ENCODE measurements around the gene VSIG4.

Gene VSIG4

DNA sequence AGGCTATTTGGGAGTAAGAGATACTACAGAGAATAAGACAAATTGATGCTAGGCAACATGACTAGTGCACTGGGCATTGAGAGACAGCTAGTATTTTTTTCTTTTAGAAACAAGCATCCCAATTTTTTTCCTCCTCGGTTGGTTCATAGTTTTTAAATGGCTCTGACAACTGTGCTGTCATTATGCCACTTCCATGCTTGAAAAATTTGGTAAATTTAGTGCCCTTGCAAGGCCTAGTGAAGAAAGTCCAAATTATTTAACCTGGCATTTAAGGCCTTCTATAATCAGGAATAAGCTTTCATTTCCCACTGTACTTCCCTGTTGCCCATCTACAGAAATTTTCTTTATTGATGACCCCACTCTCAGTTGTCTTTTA lies 15.8 kb downstream of the VSIG4 start:
- DNase-seq (ENCODE audit: low spot score), result no peak

DNA sequence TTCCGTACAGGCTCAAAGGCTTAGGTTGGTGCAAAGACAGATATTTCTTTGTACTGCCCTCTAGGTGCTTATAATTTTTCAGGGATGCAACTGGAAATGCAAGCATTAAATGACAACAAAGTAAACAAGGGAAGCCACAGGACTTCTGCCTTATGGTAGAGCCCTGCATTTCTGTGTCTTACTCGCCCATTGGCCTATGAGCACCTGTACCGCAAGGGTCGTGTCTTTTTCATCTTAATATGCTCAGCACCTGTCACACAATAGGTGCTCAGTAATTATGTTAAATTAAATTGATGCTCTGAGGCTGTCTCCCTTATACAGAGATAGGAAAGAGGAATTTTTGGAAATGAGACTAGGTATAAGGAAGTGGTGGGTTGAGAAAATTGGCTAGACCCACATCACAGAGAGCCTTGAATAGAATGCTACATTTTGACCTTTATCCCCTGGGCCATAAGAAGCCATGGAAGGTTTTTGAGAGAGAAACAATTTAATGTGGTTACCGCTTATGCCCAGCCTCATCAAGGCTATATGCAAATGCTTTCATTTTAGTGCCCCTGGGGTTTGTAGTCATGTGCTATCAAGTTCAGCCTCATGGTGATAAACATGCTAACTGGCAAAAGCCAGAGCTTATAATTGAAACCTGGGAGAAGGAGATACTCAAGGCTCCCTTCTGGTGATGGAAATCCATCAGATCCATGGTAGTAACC lies 16.3 kb downstream of the VSIG4 start:
- no peak for DNase-seq (ENCODE audit: low spot score)

DNA sequence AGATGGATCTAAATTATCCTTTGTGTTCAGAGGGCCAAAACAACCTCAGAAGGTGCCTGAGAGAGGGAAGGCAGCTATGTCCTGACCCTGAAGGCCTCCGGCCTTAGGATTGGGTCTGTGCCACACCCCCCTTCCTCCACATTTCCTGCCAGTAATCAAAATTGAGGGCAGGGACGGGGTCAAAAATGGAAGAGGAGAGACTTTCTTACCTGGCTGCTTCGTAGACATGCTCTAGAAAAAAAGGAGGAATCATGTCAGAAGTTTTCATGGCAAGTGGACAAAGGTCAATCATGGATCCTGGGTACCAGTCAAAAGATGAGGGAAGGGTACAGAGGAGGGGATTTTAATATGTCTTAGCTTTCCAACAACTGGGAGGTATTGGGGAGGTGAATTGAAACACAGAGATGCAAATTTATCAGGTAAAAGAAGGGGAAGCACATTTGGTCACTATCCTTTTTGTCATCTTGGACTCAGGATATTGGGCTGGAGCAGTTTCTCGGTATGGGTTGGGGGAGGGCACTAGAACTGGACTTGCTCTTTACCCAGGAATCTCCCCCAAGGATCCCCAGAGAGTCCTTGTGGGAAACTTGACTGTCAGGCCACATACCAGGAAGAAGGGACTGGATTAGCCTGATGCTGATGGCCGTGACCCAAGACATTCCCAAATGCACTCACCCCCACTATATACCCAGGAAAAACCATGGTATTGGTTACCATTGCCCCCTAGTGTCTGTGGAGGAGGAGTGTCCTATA lies 17.1 kb downstream of the VSIG4 start:
- DNase-seq (ENCODE audit: low spot score), result no peak

DNA sequence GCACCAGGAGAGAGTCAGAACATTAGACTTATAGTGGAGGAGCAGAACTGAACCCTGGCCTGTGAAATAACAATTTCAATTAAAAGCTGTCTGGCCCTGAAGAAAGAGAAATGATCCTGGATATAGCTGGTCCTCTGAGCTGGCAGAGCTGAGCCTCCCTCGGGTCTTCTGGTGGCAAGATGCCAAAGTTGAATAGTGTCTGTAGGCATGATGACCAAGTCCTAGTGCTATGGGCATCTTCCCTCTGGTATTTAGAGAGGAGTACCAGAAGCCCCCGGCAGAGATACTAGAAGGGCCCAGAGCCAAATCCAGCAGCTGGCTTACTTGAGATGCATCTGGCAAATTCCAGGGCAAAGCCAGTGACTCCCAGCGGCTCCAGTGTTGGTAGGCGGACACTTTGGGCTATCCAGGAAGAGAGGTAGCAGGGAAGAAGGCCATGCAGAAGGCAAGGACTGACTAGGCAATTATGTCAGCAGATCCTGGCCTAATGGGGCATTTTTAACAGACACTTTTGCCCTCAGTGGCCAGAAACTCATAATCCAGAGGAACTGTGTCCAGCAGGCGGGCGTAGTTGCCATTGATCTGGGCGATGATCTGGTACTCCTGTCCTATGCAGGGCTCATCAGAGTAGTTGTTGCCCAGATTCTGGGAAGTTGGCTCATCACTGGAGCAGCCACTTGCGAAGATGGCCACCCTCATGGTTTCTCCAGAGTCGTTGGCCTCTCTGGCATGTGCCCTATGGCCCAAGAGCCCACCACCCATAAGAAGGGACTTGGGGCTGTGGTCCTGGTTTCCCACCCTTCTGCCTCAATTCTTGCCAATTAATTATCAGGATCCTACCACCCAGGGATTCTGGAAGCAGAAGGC lies 17.9 kb downstream of the VSIG4 start:
- no peak for DNase-seq (ENCODE audit: low spot score)

DNA sequence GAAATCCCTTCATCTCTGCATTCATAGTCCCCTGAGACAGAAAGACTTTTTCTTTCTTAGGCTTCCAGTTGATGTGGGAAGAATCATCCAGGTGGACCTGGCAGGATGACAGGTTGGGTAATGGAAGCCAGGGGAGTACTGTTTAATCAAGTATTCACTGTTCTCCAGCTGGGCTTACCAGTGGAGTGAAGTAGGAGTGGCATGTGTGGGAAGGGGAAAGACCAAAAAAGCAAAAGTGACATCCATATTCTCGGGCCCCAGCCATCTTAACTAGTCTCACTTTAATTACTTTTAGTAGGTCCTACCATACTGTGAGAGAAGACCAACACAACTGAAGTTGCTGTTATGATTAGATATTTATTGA lies 18.5 kb downstream of the VSIG4 start:
- no peak for DNase-seq (ENCODE audit: low spot score)

DNA sequence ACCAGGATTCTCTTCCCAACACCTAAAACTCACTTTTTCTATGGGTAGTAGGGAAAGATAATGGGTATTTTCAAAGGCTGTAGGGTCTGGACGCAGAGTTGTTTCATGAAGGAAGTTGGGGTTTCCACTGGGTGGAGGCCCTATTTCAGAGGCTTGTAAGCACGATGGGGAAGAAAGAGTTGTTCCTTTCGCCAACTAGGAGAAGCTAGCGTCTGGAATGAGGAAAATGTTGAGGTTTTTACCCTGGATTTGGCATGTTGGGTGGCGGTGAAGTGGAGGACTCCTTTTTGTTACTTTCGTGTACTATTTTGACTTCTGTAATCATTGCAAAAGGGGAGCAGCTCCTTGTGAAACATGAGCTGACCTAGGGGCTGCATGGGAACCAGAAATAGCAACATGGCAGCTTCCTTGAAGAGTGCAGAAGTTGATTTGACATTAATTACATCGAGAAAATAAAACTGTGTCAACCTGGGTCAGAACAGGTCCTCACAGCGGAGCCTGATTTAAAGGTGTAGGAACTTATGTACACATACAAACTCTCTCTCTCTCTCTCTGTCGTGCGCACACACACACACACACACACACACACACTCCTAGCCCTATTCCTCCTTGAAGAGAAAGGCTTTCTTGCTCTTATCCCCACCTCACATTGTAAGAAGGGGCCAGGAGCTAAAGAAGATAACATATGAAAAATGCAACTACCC lies 19.1 kb downstream of the VSIG4 start:
- no peak for DNase-seq (ENCODE audit: low spot score)

DNA sequence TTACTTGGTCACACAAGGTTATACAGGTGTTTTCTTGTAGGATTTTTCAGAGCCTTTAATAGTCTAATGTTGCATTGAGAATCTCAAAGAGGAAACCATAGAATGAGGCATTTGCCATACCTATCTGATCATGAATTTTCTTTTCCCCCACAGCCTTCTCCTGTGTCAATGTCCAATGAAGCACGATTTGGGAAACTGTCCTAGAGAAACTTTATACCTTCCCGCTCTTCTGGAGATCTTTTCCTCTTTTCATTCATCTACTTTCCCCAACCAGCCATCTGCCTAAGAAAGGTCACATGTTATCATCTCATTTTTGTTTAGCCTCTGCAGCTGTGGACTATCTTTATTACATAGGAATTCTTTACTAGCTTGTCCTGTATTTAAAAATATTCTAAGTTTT lies 19.9 kb downstream of the VSIG4 start:
- DNase-seq (ENCODE audit: low spot score), result no peak

DNA sequence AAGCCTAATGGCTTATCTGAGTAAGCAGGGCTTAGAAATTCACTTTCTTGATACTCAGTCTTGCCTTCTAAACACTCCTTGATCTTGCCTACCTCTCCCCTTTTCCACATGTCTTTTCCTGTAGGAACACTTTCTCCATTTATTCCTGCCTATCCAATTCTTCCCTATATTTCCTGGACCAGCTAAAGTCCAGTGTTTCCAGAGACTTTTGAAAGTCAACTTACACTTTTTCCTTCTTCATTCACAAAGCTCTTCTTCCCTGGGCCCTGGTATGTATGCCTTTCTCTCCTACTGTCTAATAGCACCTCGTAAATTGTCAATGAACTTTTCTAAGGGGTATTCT lies 20.6 kb downstream of the VSIG4 start:
- DNase-seq (ENCODE audit: low spot score), result no peak

DNA sequence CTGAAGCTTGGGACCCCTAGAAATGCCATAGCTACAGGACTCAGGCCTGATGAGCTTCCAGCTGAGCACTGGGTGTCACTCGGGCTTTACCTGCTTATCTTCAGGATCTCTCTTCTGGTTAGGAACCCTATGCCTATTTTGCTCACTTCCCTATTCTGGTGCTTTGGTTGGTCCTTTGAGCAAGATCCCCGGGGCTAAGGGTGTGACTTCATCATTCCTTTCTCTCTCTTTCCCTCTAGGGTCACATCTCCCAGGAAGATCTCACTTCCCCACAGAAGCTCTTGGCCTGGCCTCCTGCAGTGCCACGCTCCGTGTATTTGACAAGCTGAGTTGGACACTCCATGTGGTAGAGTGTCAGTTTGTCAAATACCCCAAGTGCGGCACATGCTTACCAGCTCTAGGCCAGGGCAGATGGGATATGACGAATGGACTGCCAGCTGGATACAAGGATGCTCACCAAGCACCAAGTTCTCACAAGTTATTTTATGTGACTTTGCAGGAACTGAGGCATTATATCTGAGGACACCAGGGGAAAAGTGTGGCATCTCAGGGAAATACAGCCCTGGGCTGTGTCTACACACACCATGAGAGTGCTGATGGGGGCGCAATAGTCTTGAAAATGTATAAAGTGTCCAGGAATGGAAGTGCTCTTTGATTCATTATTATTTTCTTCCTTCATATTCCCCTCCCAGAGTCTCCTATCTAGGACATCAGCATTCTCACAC lies 21.1 kb downstream of the VSIG4 start:
- no peak for DNase-seq (ENCODE audit: low spot score)

DNA sequence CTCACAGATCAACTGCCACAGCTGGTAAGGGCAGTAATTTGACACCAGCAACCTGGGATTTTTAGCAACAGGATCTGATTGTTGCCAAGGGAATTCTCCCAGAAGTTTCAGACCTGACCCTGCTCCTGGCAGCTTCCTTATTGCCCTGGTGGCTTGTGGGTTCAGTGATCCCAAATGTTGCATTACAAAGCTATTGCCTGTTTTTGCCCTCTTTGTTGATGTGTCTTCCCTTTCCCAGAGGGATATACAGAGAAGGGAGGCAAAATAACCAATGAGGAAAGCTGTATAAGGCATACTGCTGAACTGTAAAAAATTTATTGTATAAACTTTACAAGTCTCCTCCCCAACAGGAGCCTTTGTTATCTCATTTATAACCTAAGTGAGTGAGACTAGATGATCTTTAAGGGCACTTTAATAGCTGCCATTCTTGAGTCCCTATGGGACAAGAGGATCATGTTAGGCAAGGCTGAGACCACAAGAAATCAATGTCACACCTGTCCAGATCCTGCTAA lies 22.2 kb downstream of the VSIG4 start:
- no peak for DNase-seq (ENCODE audit: low spot score)

DNA sequence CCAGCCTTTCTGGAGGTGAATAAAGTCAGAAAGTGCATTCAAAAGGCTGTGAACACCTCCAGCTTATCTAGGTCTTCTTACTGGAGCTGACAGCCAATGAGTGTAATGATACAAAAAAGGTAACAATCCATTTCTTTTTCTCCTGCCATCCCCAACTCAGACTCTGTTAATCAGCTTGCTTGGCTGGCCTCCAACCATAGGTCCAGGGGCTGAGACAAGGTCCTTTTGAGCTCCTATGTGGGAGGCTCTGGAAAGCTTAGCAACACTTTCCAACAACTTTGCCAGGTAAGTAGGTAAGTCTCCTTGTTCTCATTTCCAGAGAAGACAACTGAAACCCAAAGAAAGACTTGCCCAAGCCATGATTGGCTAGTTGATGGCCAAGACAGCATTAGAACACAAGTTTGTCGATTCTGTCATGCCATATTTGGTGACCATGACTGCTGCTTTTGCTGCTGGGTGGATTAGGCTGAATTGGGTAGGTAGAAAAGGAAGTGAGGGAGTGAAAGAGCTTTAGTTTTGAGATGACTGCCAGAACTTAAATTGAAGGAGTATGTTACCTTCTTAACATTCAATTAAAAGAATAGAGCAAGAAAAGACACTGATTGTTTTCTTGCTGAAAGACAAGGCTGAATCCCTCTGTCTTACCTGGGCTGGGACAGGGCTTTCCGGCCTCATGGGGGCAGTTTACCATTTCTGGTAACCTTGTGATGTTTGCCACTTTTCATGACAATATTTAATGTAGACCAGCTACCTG lies 22.8 kb downstream of the VSIG4 start:
- DNase-seq (ENCODE audit: low spot score), result no peak

DNA sequence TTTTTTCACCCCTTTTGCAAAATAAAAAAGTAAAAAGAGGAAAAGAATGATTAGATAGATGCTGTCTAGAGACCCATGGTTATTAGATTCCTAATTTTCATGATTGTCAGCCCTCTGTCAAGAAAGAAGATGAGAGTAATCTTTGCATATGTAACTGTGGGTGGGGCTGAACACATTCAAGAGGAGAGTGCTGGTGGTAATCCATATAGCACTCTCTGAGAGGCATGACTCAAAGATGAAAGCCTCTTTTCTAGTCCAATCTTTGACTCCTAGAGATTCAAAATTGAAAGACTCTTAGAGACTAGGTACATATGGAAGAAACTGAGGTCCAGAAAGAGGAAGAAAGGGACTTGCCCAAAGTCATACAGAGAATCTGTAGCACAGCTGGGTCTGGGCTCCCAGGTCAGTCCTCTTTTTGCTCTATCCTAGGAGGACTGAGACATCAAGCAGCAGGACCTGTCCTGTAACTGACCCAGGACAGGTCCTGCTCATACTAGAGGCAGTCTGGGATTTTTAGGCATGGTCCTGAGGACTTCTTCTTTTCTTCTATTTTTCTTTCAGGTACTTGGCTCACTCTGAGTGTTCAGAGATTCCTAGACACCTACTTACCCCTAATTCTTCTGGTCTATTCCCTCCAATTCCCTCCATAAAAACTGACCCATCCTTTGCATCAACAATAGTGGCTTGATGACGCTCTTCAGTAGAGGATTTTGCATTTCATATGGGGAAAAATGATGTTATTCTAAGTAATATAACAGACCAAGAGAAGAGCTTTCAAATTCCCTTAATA lies 23.8 kb downstream of the VSIG4 start:
- DNase-seq (ENCODE audit: low spot score), result no peak

DNA sequence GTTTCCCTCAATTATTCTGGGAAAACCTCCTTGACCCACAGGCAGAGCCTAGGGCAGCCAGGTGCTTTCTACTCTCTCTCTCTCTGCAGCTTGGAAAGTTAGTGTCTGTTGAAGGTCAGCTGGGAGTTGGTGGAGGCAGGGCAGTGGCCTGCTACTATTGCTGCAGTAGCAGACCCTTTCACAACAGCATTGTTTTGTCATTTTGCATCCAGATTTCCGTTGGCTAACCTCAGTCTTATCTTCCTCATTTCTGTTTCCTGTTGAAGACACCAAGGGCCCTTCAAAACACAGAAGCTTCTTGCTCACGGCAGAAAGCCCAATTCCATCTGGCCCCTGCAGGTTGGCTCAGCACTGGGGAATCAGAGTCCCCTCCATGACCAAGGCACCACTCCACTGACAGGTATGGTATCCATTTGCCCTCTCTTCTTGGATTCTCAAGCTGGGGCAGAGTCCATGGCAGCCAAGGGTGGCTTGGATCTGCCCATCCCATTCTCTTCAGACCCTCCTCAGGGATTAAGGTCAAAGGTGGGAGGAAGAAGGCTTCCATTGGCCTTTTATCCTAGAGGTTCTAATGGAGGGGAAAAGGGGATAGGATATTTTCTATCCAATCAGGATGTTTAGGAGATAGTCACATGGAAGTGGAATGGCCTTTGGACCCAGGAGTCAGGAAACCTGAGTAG lies 24.6 kb downstream of the VSIG4 start:
- no peak for DNase-seq (ENCODE audit: low spot score)

DNA sequence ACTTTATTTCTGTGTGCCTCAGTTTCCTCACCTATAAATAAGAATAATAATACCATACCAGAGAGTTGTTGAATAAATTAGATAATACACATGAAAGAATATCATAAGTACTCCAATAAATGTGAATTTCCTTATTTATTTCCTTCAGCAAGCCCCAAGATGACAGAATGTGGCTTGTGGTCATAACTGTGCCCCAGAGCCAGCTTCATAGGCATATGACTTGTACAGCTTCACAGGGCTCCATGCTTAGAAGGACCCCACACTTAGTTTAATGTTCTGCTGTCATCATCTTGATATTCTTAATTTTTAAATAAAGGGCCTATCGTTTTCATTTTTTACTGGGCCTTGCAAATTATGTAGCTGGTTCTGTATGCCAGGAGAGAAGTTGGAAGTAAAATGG lies 25.3 kb downstream of the VSIG4 start:
- no peak for DNase-seq (ENCODE audit: low spot score)

DNA sequence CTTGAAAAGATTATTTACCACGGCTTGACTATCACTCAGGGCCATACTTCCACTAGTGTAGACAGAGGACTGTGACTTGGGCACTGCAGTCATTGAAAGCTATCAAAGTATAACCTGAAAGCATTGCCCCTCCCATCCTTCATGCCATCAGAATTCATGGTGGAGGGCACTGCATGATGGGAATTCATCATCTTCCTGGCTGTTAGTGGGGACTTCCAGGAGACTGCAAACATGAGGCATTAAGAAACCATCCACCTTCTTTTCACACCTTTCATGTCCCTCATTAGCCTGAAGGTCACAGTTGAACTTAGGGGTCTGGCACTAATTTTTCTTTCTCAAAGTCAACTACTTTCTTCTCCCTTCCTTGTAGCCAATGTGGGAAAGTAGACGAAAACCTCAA lies 25.8 kb downstream of the VSIG4 start:
- no peak for DNase-seq (ENCODE audit: low spot score)

DNA sequence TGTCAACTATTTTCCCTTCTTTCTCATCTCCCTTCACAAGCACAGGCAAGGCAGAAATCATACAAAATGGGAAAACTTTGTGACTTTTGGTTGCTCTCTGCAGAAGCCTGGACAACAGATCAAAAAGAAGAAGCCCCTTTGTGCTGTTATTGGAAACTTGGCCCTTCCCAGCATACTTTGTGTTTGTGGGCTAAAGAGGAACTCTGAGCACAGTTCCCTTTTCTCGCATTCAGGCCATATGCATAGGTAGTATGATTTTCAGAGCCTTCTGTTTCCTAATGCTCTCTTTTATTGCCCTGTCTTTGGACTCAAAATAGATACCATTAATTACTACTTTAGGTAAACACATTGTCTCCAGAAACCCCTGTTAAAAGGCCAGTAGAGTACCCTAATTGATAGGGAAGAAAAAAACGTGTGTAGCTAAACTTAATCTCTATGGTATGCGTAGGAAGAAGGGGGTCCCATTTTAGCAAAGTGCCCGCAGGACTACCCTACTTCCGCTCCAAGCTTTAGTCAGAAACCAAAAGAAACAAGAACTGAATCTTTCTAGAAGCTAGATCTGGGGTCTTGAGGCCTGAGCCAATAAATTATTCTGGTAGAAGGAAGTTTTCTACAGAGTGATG lies 26.6 kb downstream of the VSIG4 start:
- no peak for DNase-seq (ENCODE audit: low spot score)

DNA sequence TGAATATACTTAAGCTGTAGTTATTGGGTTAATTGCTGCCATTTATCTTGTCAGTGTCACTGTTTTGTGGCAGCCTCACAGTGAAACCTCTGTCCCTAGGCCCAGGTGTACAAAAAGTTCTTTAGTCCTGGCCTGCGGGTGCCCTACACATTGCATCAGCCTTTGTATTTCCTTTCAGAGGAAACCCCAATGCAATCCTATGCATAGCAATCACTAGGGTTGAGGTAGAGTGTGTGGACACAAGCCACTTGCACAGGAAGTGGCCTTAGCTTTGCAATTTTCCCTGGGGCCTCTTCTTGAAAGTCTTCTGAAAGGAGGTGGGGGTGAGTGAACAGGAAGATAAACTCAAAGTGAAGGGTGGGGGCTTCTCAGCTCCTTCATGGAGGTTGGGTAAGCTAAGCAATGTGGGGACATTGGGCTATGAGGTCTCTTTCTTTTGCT lies 27.8 kb downstream of the VSIG4 start:
- DNase-seq (ENCODE audit: low spot score), result no peak

DNA sequence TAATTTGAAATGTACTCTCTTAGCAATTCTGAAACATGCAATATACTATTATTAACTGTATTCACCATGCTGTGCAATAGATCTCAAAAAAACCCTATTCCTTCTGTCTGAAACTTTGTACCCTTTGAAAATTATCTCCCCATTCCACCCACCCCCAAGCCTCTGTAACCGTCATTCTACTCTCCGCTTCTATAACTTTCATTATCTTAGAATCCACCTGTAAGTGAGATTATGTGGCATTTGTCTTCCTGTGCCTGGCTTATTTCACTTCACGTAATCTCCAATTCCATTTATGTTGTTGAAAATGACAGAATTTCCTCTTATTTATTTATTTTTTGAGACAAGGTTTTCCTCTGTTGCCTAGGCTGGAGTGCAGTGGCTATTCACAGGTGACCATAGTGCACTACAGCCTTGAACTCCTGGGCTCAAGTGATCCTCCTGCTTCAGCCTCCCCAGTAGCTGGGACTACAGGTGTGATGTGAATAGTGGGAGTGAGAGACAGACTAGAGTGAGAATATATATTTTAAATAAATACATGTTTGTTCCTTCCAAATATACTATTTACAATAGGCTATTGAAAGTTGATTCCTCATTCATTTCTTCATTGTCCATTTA lies 30.5 kb downstream of the VSIG4 start:
- no peak for DNase-seq (ENCODE audit: low spot score)
